ENCODE measurements around the gene SMO.

The SMO gene

GRCh38 chr7:129188372-129188891 is at the start of gene SMO:
SMO (plus strand) TSS chr7:129188633; CDS start chr7:129189152, 519 bp downstream.
- DNase-seq, result no peak

- DNase-seq, result no peak
Observed at GRCh38 chr7:129143724-129144094, 44.7 kb upstream of the SMO start.

- DNase-seq, result peak; percentile 35
Observed at GRCh38 chr7:129144095-129144833, 44.2 kb upstream of the SMO start, which contains the start of gene TSPAN33. TSPAN33 (plus strand) TSS chr7:129144707; CDS start chr7:129144981, 274 bp downstream.

- no peak for DNase-seq
Observed at GRCh38 chr7:129144834-129145668, 43.4 kb upstream of the SMO start.

GRCh38 chr7:129146237-129146979 is 42.0 kb upstream of the SMO start:
- DNase-seq, result no peak

GRCh38 chr7:129147731-129148130 is 40.7 kb upstream of the SMO start:
- no peak for DNase-seq

GRCh38 chr7:129149511-129149910 is 38.9 kb upstream of the SMO start:
- no peak for DNase-seq

GRCh38 chr7:129150199-129150996 is 38.0 kb upstream of the SMO start:
- no peak for DNase-seq

- no peak for DNase-seq
Observed at GRCh38 chr7:129157651-129158050, 30.8 kb upstream of the SMO start.

- DNase-seq, result no peak
Observed at GRCh38 chr7:129159539-129159938, 28.9 kb upstream of the SMO start.

GRCh38 chr7:129160161-129160905 is 28.1 kb upstream of the SMO start:
- no peak for DNase-seq

- no peak for DNase-seq
Observed at GRCh38 chr7:129161524-129162225, 26.8 kb upstream of the SMO start.

- DNase-seq, result no peak
Observed at GRCh38 chr7:129162732-129163131, 25.7 kb upstream of the SMO start.

GRCh38 chr7:129163875-129164544 is 24.4 kb upstream of the SMO start:
- no peak for DNase-seq

- DNase-seq, result no peak
Observed at GRCh38 chr7:129166745-129167144, 21.7 kb upstream of the SMO start.

- no peak for DNase-seq
Observed at GRCh38 chr7:129167817-129168216, 20.6 kb upstream of the SMO start.

- no peak for DNase-seq
Observed at GRCh38 chr7:129168231-129169021, 20.0 kb upstream of the SMO start.

- DNase-seq, result no peak
Observed at GRCh38 chr7:129169171-129169671, 19.2 kb upstream of the SMO start.

Measured in T1000 (cell line).